NCI-H446 (cell line): ENCODE measurements around the gene TTN.

Source experiments
- DNase-seq, 2 experiments: peaks; one replicate each; lab custom pipeline; 2025; lab: John Stamatoyannopoulos, UW

TTN gene

DNA sequence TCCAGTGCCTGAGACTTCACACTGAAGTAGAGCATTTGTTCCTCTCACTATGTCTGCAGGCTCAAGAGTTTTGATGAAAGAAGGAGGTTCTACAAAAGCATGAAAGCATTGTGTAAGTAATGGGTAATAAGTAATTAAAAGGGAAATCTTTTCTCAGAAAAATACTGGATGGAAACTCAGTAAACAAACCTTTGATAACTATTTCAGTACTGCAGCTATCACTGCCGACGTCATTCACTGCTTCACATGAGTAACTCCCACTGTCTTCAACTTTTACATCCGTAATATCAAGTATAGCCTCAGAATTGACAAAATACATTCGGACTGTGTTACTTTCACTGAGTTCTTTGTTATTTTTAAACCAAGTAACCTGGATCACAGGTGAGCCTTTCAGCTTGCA, 72.7 kb downstream of the TTN start:
- DNase-seq, result no peak

- no peak for DNase-seq
These were observed 73.2 kb downstream of the TTN start for GRCh38 chr2:178733975-178734374.

DNA sequence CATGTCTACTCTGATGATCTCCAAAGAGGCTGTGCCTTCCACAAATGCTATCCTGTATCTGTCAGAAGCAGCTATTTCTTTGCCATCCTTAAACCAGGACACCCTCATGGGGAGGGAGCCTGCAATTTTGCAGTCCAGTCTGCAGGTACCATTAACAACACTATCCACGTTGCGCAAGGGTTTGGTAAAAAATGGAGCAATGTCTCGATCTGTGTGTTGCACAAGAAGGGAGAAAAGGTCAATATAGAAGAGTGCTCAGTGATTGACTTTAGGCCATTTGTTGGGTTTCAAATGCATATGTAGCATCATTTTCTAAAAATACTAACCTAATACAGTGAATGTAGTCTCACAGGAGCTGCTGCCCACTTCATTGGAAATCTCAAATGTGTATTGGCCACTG, 74.3 kb downstream of the TTN start:
- no peak for DNase-seq

DNA sequence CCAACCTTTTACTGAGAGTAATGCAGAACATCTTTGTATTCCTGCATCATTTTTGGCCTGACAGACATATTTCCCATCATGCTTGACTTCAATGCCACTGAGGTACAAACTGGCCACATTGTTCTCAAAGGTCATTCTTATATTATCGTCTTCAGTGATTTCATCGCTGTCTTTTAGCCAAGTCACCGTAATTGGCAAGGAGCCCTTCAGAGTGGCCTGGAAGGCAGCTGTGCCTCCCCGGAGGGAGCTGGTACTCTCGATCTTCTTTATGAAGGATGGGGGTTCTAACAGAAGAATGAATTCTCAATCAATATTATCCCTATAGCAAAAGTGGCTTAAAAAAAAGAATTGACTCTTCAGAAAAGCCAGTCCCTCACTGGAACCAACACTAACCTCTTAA, 75.9 kb downstream of the TTN start:
- DNase-seq, result no peak

GRCh38 chr2:178730049-178730448, 77.2 kb downstream of the TTN start:
- DNase-seq, result no peak

GRCh38 chr2:178723786-178724346, 83.4 kb downstream of the TTN start:
- DNase-seq, result no peak

GRCh38 chr2:178722296-178722695, 84.9 kb downstream of the TTN start:
- no peak for DNase-seq

DNA sequence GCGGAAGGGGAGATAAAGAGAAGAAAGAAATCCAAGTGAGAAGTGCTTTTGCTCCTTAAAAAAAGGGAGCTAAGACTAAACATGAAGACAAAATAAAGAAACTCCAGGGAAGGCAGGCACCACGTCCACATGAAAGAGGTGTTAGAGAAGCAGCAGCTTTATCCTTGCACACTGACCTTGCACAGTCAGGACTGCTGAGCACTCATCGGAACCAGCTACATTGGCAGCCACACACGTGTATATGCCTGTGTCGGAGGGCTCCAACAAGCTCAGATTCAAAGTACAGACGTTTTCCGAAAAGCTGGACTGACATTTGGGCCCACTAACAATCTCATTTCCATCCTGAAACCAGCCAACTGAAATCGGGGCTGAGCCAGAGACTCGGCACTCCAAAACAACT, 88.2 kb downstream of the TTN start:
- no peak for DNase-seq

DNA sequence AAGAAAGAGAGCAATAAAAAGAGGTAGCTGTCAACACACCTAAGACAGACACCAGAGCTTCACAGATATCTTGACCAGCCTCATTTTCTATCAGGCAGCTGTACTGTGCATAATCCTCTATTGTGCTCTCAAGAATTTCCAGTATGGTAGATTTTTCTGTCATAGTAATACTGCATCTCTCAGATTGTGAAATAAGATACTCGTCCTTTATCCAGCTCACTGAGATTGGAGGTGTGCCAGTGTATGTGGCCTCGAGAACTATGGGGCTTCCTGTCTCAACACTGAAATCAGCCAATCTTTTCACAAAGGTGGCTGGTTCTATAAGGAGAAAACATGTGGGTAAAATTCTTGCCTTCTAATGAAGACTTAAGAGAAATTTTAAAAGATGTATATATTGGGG, 88.9 kb downstream of the TTN start:
- no peak for DNase-seq

GRCh38 chr2:178716394-178716793, 90.8 kb downstream of the TTN start:
- DNase-seq, result no peak

- no peak for DNase-seq
These were observed 91.9 kb downstream of the TTN start for GRCh38 chr2:178715366-178715765.

GRCh38 chr2:178707476-178707875, 99.7 kb downstream of the TTN start:
- DNase-seq, result no peak

DNA sequence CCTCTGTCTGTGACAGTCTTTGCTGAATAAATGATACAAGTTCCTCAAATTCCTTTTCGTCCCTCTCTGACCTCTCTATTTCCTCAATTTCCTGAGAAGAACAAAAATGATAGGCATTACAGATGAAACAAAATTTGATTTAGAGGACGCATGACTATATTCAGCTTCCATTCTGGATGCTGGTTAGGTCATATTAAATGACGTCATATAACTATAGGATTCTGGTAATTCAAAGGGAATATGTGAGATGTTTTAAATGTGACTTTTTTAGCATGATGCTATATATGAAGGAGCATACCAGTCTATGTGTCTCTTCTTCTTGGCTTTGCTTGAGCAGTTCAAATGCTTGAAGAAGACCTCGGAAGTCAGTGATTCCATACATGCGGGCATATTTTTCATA, 102.3 kb downstream of the TTN start:
- no peak for DNase-seq

DNA sequence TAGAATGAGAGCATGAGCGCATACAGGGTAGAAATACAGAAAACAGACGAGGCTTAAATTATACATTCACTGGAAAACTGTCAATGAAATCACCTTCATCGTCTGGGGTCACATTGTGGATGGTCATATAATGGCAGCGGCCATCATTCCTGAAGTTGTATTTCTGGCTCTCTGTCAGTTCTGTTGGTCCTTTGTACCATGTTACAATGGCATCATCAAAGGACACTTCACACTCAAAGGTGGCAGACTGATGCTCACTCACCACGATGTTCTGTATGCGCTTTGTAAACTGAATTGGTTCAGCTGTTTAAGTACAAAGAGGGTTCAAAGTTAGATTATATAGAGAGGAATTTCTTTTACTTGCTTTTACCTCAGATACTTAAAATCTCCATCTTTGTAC, 104.9 kb downstream of the TTN start:
- DNase-seq, result no peak

DNA sequence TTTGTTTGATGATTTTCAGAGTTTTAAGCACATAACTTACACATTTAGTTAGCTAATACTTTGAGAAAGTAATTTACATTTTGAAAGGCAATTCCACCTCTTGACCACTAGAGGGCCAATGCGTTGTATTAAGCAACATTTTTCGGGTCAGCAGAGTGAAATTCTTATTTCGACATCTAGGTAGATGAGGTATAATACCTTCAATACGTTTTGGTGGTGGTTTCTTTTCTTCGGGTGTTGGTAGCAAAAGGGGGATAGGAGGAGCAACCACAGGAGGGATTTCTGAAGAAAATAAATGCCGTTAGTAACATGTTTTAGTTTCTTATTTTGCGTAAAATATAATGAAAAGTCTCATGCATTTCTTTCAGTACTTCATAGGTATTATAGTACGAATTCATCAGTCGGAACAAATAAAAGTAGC, 106.3 kb downstream of the TTN start:
- DNase-seq, result peak in 1 of 2 experiments; percentile 40

GRCh38 chr2:178700136-178700535, 107.1 kb downstream of the TTN start:
- no peak for DNase-seq

DNA sequence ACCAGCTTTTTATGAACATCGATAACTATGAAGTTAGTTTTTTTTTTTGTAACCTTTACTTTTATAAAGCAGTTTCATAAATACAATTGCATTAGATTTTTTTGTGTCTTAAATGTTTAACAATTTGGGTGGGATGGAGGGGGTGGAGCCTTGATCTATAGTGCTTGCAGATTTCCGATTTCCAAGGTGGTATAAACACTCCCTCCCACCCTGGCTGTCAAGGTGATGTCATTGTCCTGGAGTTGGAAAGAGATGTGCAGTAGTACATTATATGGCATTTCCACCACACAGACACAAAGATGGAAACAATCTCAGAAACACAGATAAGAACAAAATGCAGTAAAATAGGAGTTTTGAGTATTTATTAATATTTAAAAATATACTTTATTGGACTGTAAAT, 114.4 kb downstream of the TTN start:
- no peak for DNase-seq

DNA sequence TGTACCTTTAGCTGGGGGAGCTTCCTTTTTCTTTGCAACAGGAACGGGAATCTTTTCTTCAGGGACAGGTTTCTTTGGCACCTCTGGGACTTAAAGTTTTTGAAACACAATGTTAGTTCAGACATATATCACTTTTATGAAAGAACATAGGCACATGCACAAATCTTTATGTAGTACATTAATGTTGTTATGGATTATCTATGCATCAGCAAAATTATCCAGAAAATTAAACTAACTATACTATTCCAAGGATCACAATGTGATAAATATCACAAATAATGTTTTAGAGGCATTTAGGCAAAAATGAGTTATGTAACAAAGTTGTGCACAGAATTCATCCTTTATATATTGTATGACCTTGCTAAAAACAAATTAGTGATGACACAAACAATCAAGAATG, 117.4 kb downstream of the TTN start:
- DNase-seq, result no peak

- no peak for DNase-seq
These were observed 123.3 kb downstream of the TTN start for GRCh38 chr2:178683877-178684276.

DNA sequence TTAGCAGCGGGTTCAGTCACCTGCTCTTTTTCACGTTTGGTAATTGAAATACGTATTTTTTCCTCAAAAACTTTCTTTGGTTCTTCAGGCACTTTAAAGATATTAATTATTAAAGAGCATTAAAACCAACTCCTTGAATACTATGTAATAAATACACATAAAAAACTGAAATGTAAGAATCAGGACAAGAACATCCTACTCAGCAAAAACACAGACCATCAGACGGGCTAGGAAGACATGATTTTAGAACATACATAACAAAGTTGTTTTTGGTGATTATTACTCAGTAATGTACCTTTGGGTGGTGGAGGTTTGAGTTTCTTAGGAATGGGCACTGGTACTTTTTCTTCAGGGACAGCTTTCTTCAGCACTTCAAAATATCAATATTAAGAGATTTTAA, 126.1 kb downstream of the TTN start:
- no peak for DNase-seq

DNA sequence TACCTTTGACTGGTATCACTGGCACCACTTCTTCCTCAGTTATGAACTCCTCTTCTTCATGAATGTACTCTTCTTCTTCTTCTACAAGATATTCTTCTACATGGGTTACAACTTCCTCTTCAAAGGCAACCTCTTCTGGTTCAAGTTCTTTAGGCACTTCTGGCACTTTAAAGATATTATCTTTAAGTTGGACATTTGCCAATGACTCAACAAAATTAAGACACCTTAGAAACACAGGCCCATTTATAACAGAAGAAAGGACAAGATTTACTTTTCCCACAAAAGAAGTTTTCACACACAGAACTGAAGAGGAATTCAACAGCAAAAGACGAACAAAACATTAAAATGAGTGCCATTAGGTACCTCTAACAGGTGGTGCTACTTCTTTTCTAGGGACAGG, 127.3 kb downstream of the TTN start:
- no peak for DNase-seq

DNA sequence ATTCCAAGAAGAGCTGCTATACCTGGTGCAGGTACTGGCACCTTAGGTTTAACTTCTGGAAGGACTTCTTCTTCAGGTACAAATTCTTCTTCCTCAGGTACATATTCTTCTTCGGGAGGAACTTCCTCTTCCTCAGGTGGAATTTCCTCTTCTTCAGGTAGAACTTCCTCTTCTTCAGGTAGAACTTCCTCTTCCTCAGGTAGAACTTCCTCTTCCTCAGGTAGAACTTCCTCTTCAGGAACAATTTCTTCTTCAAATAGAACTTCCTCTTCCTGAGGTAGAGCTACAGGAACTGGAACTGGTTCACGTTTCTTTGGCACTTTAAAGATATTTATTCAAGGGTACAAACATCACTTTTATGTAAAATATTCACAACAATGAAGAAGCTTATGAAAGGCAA, 129.6 kb downstream of the TTN start:
- no peak for DNase-seq

DNA sequence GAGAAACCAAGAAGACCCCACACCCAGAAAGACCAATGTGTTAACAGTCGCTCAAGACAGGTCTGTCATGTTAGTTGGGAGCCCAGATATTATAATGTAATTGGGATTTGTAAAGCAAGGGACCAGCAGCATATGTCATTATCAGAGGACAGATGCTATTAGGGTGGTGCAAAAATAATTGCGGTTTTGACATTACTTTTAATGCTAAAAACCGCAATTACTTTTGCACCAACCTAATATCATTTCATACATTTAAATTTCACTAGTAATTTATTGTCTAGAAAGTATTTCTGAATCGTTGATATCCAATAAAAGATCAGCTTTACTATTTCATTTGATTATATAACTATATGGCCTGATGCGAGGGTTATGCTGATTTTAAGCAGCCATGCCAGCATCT, 131.2 kb downstream of the TTN start:
- DNase-seq, result no peak

- DNase-seq, result no peak
These were observed 133.1 kb downstream of the TTN start for GRCh38 chr2:178674122-178674521.

- DNase-seq, result no peak
These were observed 140.8 kb downstream of the TTN start for GRCh38 chr2:178666458-178666857.
